DOHH2 (cell line): Measurements from ENCODE around the gene TKT.

ENCODE experiments used
- H3F3A ChIP-seq: fragments of 200-600 bp; sonication (generic), shearing (Covaris generic); 2 replicates; pipeline ENCODE4 v1.6.0; 2016; ENCODE audit warnings: antibody characterized with exemption, mild to moderate bottlenecking; ENCODE audit not compliant: control insufficient read depth, insufficient read depth
- H3K27ac ChIP-seq: fragments of 200-600 bp; sonication (generic); 2 replicates; pipeline ENCODE4 v1.5.1; 2014; ENCODE audit warnings: low read depth, mild to moderate bottlenecking, low read length, moderate library complexity
- H3K27me3 ChIP-seq: fragments of 200-600 bp; sonication (generic); 2 replicates; pipeline ENCODE4 v1.6.1; 2014; ENCODE audit warnings: mild to moderate bottlenecking, low read length, mixed read lengths; ENCODE audit not compliant: control insufficient read depth
- H3K36me3 ChIP-seq: fragments of 200-600 bp; sonication (generic); 2 replicates; pipeline ENCODE4 v1.6.1; 2014; ENCODE audit warnings: mild to moderate bottlenecking, low read length, moderate library complexity, mixed read lengths; ENCODE audit not compliant: control insufficient read depth
- H3K4me1 ChIP-seq: fragments of 200-600 bp; sonication (generic); 2 replicates; pipeline ENCODE4 v1.6.1; 2014; ENCODE audit warnings: mild to moderate bottlenecking, low read length, mixed read lengths; ENCODE audit not compliant: control insufficient read depth
- H3K4me2 ChIP-seq: fragments of 200-600 bp; sonication (generic); 2 replicates; pipeline ENCODE4 v1.6.0; 2014; ENCODE audit warnings: mild to moderate bottlenecking, low read length, moderate library complexity
- H3K4me3 ChIP-seq: fragments of 200-600 bp; sonication (generic); 2 replicates; pipeline ENCODE4 v1.5.1; 2014; ENCODE audit warnings: mild to moderate bottlenecking, low read length, mixed read lengths
- H3K79me2 ChIP-seq: fragments of 200-600 bp; sonication (generic); 2 replicates; pipeline ENCODE4 v1.6.1; 2014; ENCODE audit warnings: mild to moderate bottlenecking, low read length, mixed read lengths; ENCODE audit not compliant: control insufficient read depth
- H3K9me2 ChIP-seq: fragments of 200-600 bp; sonication (generic); replicated peaks from 2 replicates; pipeline ENCODE4 v1.6.1; 2014; ENCODE audit warnings: mild to moderate bottlenecking, low read length, mixed read lengths; ENCODE audit not compliant: control insufficient read depth
- H3K9me3 ChIP-seq: fragments of 200-600 bp; sonication (generic); 2 replicates; pipeline ENCODE4 v1.6.1; 2014; ENCODE audit warnings: antibody characterized with exemption, low read length, mixed read lengths; ENCODE audit not compliant: control insufficient read depth, insufficient read depth
- H4K20me1 ChIP-seq: fragments of 200-600 bp; sonication (generic); 2 replicates; pipeline ENCODE4 v1.6.0; 2014; ENCODE audit warnings: low read depth, mild to moderate bottlenecking, antibody characterized with exemption, low read length, moderate library complexity; ENCODE audit not compliant: control insufficient read depth, insufficient read depth
- CTCF ChIP-seq: fragments of 200-600 bp; sonication (generic); IDR thresholded peaks from one replicate; pipeline ENCODE4 v1.5.1; 2014; ENCODE audit warnings: antibody characterized with exemption, mild to moderate bottlenecking, low read depth, low read length; ENCODE audit not compliant: poor library complexity, severe bottlenecking
- EZH2phosphoT487 ChIP-seq: fragments of 200-600 bp; sonication (generic); IDR thresholded peaks from 2 replicates; pipeline ENCODE4 v1.6.1; 2017; ENCODE audit warnings: borderline replicate concordance, mild to moderate bottlenecking, antibody characterized with exemption, low read length, moderate library complexity, mixed read lengths

The TKT gene

GRCh38 chr3:53191836-53192480 is 63.9 kb downstream of the TKT start:
- Histone ChIP-seq H3K9me3 (no peaks in the 10 kb centered on the region), H3K4me2 (peak overlapping the region; percentile 60), H3K79me2 (peaks cover 16% of the 10 kb centered on the region), H3K27ac (peak overlapping the region; percentile 83), H3K27me3 (no peaks in the 10 kb centered on the region), H4K20me1 (no peaks in the 10 kb centered on the region), H3F3A (peaks cover 36% of the 10 kb centered on the region), H3K4me1 (peaks cover 96% of the 10 kb centered on the region), H3K36me3 (peaks cover 73% of the 10 kb centered on the region), H3K9me2 (no peaks in the 10 kb centered on the region), H3K4me3 (peak overlapping the region; percentile 44)
- TF ChIP-seq EZH2phosphoT487 (no peak), CTCF (no peak)

GRCh38 chr3:53190659-53191058 is 65.2 kb downstream of the TKT start:
- Histone ChIP-seq H3F3A (peaks cover 36% of the 10 kb centered on the region), H3K27me3 (no peaks in the 10 kb centered on the region), H4K20me1 (no peaks in the 10 kb centered on the region), H3K4me2 (peak overlapping the region; percentile 45), H3K4me1 (peaks cover 90% of the 10 kb centered on the region), H3K4me3 (0 out of 2 replicates have a peak overlapping the region, but pooled peaks have one; percentile 14), H3K9me3 (no peaks in the 10 kb centered on the region), H3K79me2 (peaks cover 10% of the 10 kb centered on the region), H3K9me2 (no peaks in the 10 kb centered on the region), H3K27ac (peak overlapping the region; percentile 83), H3K36me3 (peaks cover 86% of the 10 kb centered on the region)
- no peak for TF ChIP-seq EZH2phosphoT487
- TF ChIP-seq CTCF, result no peak

- no peak for TF ChIP-seq EZH2phosphoT487
- TF ChIP-seq CTCF, result no peak
- Histone ChIP-seq H3K27ac (peak overlapping the region; percentile 83; the same call in 1 of the 2 replicates), H3K79me2 (peaks cover 10% of the 10 kb centered on the region), H3K9me2 (no peaks in the 10 kb centered on the region), H3K27me3 (no peaks in the 10 kb centered on the region), H3K36me3 (peaks cover 88% of the 10 kb centered on the region), H3K4me2 (peak overlapping the region; percentile 45; the same call in 1 of the 2 replicates), H3F3A (peaks cover 36% of the 10 kb centered on the region), H3K4me1 (peaks cover 76% of the 10 kb centered on the region), H4K20me1 (no peaks in the 10 kb centered on the region), H3K4me3 (no peak overlapping the region), H3K9me3 (no peaks in the 10 kb centered on the region)
Measured at GRCh38 chr3:53189276-53189675, 66.5 kb downstream of the TKT start.
